GM19395 (cell line): ENCODE data around the gene CDH23.

ENCODE experiments used
- ATAC-seq: cut with Tn5 transposase; IDR thresholded peaks from one replicate; pipeline ENCODE4 v1.9.1; 2021; ENCODE audit warnings: mild to moderate bottlenecking, moderate library complexity; ENCODE audit not compliant: unreplicated experiment

CDH23 gene

DNA sequence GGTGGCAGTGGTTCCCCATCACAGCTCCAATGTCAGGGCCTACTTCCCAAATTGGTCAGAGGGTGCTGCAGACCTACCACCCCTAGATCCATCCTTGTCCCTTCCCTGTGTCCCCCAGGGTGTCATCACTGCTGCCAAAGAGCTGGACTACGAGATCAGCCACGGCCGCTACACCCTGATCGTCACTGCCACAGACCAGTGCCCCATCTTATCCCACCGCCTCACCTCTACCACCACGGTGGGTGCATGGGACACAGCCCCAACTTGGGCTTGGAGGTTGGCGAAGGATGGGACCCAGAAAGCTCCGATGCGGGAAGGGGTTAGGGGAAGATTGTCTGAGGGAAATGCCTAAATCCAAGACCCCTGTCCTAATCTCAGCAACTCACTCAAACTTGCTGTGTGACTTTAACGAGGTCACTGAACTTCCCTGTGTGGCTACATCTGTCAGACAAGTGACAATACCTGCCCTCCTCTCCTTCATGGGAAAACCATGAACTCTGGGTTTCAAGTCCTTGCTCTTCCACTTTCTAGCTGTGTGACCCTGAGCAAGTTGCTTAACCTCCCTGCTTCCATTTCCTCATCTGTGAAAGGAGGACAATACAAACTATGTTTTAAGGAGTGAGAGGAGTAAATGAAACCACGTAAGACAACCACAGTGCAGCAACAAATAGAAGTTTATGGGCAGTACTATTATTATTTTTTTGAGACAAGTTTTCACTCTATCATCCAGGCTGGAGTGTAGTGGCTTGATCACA lies 381.5 kb downstream of the CDH23 start:
- ATAC-seq: no peak

DNA sequence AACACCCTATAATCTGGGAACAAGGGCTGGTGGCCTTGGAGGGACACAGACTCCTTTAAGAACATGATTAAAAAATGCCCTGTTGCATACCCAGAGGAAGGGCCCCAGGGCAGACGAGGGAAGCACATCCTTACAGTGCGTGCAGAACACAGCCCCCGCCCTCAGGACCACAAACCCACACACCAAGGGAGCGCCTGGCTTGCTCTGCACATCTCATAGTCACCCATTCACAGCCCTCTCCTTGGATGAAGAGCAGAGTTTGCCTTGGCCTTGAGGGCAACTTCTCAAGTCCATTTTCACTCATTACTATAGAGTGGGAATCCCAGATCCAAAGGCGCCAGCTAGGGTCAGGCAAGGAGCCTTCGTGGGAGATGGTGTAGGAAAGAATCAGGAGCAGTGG lies 382.9 kb downstream of the CDH23 start:
- ATAC-seq: no peak

- no peak for ATAC-seq
These were observed 383.4 kb downstream of the CDH23 start for GRCh38 chr10:71780156-71780555.

DNA sequence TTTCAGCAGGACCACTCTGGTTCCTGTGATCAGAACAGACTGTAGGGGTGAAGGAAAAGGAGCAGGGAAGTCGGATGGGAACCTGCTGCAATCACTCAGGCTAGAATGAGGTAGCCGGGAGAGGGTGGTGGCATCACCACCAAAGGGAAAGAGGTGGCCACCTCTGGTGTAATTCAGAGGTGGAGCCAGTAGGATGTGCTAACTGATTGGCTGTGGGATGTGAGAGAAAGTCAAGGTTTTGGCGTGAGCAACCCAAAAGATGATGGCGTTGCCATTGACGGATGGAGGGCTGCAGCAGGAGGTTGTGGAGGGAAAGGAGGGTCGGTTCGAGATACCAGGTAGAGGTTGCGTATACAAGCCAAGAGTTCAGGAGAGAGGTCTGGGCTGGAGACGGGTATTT lies 384.0 kb downstream of the CDH23 start:
- ATAC-seq: no peak

GRCh38 chr10:71782221-71782916 lies 385.6 kb downstream of the CDH23 start:
- ATAC-seq: no peak

- no peak for ATAC-seq
These were observed 386.3 kb downstream of the CDH23 start for GRCh38 chr10:71782917-71783490.

DNA sequence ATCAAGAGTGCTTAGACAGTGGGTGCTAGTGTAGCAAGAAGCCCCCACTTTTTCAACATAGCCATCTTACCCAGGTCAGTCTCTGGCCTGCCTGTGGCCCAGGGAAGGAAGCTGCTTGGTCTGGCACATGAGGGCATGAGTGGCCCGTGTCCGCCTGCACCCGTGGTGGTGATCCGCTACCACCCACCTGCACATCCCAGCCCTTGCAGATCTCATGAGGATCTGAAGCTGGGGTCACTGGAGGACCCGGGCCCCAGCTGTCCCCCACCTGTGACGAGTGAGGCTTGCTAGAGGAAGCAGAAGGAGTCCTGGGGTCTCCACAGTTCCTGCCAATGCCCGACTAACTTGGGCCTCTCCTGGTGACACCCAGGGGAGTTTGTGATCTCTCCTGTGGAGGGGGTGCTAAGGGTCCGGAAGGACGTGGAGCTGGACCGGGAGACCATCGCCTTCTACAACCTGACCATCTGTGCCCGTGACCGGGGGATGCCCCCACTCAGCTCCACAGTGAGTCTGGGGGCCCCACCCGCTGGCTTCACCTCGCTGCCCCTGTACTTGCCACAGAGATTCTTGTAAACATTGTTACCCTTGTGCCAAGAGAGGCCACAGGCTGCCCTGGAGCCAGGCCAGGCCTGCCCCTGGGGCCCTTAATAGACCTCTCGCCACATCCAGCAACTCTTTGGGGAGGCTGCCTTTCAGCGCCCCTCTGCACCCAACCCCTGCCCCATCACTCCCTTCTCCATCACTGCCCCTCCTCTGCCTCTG lies 387.4 kb downstream of the CDH23 start:
- ATAC-seq: no peak

DNA sequence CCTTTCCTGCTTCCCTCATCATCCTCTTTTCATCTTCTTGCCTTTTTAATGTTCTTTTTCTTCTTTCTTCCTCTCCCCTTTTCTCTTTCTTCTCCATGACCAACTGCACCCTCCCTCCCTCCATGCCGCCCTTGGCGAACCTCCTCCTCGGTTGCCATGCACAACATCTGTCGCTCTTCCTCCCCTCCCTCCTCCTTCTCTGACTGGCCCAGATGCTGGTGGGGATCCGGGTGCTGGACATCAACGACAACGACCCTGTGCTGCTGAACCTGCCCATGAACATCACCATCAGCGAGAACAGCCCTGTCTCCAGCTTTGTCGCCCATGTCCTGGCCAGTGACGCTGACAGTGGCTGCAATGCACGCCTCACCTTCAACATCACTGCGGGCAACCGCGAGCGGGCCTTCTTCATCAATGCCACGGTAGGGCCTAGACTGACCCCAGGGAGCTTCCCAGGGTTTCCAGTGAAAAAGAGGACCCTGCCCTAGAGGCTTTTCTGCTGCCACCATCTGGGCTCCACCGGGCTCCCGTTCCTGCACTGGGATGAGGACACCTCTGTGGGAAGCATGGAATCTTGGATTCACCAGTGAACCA lies 388.1 kb downstream of the CDH23 start:
- ATAC-seq: no peak

DNA sequence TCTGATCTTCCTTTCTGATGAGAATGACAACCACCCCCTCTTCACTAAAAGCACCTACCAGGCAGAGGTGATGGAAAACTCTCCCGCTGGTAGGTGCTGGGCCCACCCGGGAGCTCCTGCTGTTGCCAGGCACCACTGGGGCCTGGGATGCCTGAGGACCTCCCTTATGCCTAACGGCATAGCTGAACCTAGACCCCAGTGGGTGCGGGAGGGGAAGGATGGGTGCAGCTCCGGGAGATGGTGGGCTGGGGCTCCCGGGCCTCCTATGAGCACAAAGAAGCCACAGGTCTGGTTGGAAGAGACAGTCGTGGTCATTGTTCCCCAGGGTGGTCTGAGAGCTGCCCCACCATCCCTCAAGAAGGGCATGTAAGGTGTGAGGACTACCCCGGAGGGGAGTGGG lies 392.2 kb downstream of the CDH23 start:
- ATAC-seq: no peak

GRCh38 chr10:71789871-71790270 lies 393.2 kb downstream of the CDH23 start:
- ATAC-seq: no peak

DNA sequence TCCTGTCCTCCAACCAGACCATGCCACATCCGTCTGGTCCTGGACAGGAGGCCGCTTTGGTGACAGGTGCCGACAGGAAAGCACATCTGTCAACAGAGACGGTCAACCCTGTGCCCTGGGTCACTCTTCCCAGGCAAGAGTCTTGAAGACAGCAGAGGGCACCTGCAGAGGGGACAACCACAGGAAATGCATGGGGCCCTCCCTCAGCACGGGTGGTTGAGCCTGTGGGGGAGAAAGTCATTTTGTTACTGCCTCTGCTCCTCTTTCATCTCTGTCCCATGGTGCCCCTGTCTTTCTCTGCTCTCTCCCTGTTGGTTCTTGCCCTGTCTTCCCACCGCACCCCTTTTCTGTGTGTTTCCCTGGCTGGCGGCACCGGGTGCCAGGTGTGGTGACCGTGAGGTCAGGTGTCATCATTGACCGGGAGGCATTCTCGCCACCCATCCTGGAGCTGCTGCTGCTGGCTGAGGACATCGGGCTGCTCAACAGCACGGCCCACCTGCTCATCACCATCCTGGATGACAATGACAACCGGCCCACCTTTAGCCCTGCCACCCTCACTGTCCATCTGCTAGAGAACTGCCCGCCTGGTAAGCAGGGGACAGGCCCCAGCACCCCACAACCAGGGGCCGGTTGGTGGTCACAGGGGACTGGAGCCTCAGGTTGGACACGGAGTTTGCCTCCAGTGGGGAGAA lies 394.2 kb downstream of the CDH23 start:
- no peak for ATAC-seq

- ATAC-seq: no peak
These were observed 398.5 kb downstream of the CDH23 start for GRCh38 chr10:71795248-71795647.

GRCh38 chr10:71796749-71797405 lies 400.2 kb downstream of the CDH23 start:
- ATAC-seq: no peak

- ATAC-seq: no peak
These were observed 401.0 kb downstream of the CDH23 start for GRCh38 chr10:71797533-71798307.

DNA sequence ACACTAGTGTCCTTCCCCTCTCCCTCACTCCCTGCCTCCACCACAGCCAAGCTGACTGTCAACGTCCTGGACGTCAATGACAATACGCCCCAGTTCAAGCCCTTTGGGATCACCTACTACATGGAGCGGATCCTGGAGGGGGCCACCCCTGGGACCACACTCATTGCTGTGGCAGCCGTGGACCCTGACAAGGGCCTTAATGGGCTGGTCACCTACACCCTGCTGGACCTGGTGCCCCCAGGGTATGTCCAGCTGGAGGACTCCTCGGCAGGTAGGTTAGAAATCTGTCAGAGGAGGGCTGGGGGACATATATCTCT lies 401.5 kb downstream of the CDH23 start:
- no peak for ATAC-seq

DNA sequence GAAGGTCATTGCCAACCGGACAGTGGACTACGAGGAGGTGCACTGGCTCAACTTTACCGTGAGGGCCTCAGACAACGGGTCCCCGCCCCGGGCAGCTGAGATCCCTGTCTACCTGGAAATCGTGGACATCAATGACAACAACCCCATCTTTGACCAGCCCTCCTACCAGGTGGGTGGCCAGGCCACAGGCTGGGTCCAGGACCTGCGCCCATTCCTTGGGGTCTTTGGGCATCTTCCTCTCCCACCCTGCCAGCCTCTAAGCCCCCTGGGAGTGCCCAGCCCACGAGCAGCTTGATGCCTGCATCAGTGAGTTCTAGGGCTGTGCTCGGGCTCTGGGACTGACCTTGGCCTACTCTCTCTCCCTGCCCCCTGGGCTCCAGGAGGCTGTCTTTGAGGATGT lies 402.4 kb downstream of the CDH23 start:
- no peak for ATAC-seq

DNA sequence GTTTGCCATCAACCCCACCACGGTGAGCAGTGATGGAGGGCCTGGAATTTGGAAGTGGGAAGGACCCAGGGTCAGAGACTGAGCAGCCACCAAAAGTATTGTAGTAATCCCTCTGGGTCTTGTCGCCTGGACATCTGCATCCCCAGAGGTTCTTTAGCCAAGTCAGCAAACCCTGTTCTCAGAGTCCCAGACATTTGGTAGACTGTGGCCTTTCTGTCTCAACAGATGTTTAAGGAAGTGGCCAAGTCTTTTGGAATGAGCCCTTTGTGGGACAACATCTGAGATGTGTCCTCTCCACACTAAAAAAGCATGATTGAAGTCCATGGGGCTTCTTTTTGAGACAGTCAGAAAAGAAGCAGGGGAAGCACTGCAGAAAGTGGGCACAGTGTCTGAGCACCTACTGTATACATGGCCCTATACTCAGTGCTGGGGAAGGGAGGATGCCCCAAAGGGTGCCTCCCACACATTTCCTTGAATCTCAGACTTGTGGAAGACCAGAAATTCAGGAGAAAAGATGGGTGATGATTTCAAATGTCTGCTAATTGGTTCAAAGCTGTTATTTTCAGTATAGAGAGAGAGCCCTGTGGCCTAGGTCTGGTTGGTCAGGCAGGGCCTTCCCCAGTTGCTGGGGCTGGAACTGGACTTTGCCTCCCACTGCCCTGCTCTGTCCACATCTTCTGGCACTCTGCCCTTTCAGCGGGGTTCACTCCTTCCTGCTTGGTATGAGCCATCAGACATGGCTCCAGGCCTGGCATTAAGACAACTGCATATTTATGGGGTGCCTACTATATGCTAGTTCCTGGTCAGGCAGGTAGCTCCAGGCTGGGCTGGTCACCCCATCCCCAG lies 403.1 kb downstream of the CDH23 start:
- no peak for ATAC-seq

DNA sequence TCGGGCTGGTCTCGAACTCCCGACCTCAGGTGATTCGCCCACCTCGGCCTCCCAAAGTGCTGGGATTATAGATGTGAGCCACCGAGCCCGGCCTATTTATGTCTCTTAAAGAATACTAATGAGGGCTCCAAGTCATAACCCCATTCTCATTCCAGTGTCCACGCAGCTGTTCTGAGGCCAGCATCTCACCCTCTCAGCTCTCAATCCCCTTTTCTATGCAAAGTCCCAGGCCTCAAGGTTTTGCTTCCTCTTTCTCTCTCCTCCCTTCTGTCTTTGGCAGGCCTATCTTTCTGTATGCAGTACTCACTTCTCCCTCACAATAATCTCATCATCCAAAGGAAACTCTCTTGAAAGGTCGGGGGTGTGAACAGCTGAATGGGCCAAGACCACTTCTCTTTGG lies 404.6 kb downstream of the CDH23 start:
- peak; percentile 92 for ATAC-seq

DNA sequence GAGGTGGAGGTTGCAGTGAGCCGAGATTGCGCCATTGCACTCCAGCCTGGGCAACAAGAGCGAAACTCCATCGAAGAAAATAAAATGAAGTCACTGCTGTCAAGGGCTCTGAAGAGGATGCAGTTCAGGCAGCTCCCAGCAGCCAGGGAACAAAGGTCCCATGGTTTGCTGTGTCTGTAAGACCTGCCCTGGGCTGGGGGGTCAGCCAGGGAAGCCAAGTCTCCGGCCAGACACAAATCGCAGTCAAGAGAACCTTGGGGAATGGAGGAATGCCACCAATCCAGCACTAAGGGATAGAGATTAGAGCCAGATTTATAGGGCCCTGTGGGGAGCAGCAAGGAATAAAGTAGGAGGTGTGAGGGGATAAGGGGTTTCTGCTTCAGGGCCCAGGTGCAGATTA lies 405.5 kb downstream of the CDH23 start:
- ATAC-seq: no peak
